HG02678 (cell line): ENCODE measurements around the gene FAM120B.
"Not testable (repeated sequence)": the region's sequence is repeated elsewhere in the genome, so short reads cannot be mapped to it uniquely, and the experiment has no call there.

Experiments
- ATAC-seq: cut with Tn5 transposase; IDR thresholded peaks from one replicate; pipeline ENCODE4 v1.9.1; 2021; ENCODE audit warnings: mild to moderate bottlenecking, moderate library complexity; ENCODE audit not compliant: unreplicated experiment

Gene FAM120B

DNA sequence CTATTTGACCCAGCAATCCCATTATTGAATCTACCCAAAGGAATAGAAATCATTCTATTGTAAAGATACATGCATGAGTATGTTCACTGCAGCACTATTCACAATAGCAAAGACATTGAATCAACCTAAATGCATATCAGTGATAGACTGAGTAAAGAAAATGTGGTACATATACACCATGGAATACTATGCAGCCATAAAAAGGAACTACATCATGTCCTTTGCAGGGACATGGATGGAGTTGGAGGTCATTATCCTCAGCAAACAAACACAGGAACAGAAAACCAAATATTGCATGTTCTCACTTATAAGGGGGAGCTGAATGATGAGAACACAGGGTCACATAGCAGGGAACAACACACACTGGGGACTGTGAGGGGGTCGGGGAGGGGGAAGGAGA lies 48.6 kb downstream of the FAM120B start:
- ATAC-seq, result not testable (repeated sequence)

DNA sequence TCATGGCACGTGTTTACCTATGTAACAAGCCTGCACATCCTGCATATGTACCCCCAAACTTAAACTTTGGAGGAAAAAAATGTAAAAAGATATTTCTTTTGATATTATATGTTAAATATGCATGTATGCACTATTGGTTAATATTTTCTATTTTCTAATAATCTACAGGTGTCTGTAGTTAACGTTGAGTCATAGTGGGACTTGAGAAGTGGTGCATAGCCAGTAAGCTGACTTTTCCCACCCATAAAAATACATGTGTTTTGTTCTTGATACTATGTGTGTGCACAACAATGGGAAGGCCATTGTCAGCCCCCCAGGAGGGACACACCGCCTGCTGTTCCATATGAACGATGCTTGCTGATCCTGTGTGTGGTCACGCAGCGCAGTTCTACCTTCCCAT lies 49.1 kb downstream of the FAM120B start:
- no peak for ATAC-seq

GRCh38 chr6:170357812-170358211 lies 51.3 kb downstream of the FAM120B start:
- no peak for ATAC-seq

GRCh38 chr6:170358496-170358895 lies 51.9 kb downstream of the FAM120B start:
- ATAC-seq, result no peak

DNA sequence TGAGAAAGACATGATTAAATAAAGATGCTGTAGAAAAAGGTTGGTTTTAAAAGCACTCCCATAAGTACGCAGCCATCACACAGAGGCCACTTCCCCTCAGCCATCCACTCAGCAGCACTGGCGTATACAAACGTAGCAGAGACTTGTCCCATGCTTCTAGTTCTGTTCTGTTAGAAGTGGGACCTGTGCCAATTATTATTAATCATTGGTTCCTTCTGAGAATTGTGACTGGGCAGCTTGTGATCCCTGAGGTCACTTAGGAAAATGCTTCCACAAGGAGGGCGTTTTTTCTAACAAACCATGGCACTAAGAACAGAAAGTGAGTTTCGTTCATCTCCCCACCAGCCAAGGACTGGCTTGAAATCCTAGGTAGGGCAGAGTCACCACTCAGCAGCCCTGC lies 53.9 kb downstream of the FAM120B start:
- ATAC-seq, result no peak

DNA sequence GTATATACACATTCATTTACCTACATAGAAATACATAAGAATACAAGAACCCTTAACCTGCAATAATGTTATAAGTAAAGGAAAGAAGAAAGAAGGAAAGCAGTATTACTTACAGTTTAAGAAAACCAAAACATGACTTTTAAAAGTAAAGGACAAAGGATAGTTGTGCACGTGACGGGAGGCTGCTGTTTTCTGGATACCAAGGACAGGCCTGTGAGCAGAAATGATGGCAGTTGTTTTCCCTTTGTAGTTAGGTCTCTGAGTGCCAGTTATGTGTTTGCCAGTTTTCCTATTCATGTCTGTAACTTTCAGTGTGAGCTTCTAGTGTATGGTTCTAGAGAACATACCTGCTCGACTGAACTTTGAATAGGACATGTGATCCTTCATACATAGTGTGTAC lies 54.8 kb downstream of the FAM120B start:
- ATAC-seq, result no peak

DNA sequence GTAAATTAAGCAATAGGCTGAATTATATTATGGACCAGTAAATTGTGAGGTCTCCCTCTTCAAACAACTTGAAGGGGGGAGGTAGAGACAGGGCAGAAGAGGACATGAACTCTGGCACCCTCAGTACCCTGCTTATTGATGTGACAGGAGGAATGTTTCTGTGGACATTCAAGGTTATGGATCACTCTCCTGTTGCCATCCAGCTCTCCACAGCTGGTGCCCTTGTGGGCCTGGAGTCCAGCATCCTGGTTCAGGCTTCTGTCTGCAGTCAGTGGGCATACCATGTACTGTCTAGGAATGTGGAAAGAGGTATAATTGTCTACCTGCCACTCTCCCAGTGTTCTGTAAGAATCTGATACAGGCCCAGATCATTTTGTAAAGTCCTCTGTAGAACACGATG lies 55.6 kb downstream of the FAM120B start:
- no peak for ATAC-seq

- ATAC-seq, result no peak
Measured at GRCh38 chr6:170363255-170363654, 56.7 kb downstream of the FAM120B start.

DNA sequence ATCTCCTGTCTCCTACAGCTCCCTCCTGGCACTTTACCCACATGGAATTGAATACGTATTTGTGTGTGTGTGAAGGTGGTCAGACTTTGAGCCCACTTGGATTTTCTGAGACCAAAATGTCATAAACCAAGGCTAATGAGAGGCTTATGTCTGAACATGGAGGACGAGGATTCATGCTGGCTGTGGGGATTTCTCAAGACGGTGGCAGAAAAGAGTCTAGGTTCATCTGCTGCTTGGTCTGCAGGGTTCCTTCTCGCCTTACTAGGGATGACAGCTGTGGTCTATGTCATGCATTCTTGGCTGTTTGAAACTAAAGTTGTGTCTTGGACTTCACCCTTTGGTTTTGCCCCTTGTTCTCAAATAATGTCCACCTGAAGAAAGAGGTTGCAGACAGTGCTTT lies 58.6 kb downstream of the FAM120B start:
- ATAC-seq, result no peak

DNA sequence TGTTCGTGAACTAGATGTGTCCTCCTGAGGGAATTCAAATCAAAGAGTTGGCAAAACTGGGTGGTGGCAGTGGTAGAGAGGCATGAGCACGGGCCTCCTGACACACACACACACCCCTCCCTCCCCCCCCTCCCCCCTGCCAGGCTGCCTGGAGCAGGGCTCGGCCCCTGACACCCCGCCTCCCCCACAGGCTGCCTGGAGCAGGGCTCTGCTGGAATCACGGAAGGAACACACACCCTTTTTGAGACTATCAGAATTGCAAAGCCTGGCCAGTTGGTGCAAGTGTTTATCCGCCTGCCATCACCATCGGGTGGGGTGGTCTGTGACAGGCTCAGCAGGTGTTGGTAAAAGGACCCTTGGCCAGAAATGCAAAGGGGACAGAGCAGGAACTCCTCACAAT lies 59.0 kb downstream of the FAM120B start:
- ATAC-seq, result no peak

GRCh38 chr6:170366248-170366960 lies 59.8 kb downstream of the FAM120B start:
- no peak for ATAC-seq

GRCh38 chr6:170367241-170367640 lies 60.7 kb downstream of the FAM120B start:
- ATAC-seq, result no peak

DNA sequence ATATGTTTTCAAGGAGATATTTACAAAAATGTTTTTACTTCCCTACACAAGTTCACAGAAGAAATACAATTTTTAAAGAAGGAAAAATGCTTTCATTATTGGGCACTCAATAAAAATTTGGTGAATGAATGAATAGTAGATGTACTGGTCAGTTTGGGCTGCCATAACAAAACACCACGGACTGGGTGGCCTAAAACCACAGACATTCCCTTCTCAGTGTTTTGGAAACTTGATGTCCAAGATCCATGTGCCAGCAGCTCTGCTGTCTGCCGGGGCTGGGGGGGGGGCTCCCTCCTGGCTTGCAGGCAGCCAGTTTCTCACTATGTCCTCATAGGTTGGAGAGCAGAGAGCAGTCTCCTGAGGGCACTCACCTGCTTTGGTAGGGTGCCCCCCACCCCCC lies 62.0 kb downstream of the FAM120B start:
- no peak for ATAC-seq

- ATAC-seq, result no peak
Measured at GRCh38 chr6:170369403-170369802, 62.8 kb downstream of the FAM120B start.

- ATAC-seq, result no peak
Measured at GRCh38 chr6:170370416-170370815, 63.9 kb downstream of the FAM120B start.

- ATAC-seq, result no peak
Measured at GRCh38 chr6:170371080-170371479, 64.5 kb downstream of the FAM120B start.

GRCh38 chr6:170371588-170371987 lies 65.0 kb downstream of the FAM120B start:
- no peak for ATAC-seq

GRCh38 chr6:170372380-170373325 lies 66.1 kb downstream of the FAM120B start:
- no peak for ATAC-seq

DNA sequence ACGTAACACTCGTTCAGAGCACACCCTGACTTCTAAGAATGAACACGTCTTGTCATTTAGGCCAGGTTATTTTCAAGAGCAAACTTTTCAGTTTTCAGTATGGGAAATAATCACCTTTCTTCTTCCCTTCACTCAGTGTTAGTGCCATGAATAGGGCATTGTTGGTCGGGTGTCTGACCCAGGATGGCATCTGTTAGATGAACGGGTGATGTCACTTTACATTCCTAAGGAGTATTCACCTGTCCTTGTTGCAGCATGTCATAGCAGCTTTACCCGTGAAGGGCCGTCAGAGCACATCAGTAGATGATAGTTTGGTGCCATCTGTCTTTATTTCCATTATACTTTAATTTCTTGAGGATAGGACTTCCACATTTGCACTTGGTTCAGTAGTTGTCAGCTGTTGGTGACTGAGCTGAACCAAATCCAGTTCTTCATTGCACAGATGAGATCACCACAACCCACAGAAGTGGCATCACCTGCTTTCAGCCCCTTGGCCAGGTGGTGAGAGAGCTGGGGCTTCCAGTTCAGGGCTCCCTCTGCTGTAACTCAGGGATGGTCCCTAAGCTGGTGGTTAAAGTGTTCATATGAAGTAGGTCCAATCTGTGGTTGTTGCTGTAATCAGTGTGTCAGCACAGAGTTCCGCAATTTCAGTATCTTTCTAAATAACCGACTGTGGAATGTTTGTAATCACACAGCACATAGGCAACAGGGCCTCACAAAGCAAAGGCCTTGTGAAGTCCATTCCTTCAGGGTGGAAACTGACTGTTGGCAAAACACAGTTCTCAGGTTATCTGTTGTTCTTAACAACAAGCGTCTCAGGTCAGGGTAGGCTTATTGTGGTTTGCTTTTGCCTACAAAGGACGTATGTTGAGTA lies 68.2 kb downstream of the FAM120B start:
- ATAC-seq, result no peak

DNA sequence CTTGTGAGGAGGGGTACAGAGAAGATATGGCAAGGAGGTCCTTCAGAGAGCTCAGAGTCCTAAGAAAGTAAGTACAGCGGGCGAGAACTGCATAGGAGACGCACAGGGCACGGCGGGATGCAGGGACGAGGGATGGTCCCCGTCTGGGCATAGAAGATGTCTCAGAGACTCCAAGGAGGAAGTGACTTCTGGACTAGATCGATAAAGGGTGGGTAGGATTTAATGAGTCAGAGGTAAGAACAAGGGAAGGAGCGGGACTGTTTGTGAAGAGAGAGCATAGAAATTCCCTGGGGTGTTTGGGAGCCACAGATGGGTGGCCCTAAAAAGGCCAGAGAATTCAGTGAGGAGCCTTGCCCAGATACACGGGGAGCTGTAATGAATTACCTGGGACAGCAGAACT lies 69.1 kb downstream of the FAM120B start:
- no peak for ATAC-seq

GRCh38 chr6:170376386-170377043 lies 70.0 kb downstream of the FAM120B start:
- ATAC-seq, result no peak
